Coronary artery (tissue), 2 donors: ENCODE results near the gene PLD4.
"Not testable (repeated sequence)": the region's sequence is repeated elsewhere in the genome, so short reads cannot be mapped to it uniquely, and the experiment has no call there.

ENCODE experiments used
- DNase-seq: peaks from one replicate; pipeline ENCODE4 v3.0.0-alpha.2; 2017; ENCODE audit warnings: low spot score
- H3K27ac ChIP-seq, 2 donors: fragments of 200-600 bp; sonication (generic); one replicate each; pipeline ENCODE4 v1.5.1; 2016 to 2019
- H3K4me3 ChIP-seq: fragments of 200-600 bp; sonication (generic); 2 replicates; pipeline ENCODE4 v1.5.1; 2016; ENCODE audit warnings: mild to moderate bottlenecking, moderate library complexity
- CTCF ChIP-seq: fragments of 200-600 bp; sonication (generic); IDR thresholded peaks from one replicate; pipeline ENCODE4 v1.5.1; 2019; ENCODE audit warnings: antibody characterized with exemption

The PLD4 gene

DNA sequence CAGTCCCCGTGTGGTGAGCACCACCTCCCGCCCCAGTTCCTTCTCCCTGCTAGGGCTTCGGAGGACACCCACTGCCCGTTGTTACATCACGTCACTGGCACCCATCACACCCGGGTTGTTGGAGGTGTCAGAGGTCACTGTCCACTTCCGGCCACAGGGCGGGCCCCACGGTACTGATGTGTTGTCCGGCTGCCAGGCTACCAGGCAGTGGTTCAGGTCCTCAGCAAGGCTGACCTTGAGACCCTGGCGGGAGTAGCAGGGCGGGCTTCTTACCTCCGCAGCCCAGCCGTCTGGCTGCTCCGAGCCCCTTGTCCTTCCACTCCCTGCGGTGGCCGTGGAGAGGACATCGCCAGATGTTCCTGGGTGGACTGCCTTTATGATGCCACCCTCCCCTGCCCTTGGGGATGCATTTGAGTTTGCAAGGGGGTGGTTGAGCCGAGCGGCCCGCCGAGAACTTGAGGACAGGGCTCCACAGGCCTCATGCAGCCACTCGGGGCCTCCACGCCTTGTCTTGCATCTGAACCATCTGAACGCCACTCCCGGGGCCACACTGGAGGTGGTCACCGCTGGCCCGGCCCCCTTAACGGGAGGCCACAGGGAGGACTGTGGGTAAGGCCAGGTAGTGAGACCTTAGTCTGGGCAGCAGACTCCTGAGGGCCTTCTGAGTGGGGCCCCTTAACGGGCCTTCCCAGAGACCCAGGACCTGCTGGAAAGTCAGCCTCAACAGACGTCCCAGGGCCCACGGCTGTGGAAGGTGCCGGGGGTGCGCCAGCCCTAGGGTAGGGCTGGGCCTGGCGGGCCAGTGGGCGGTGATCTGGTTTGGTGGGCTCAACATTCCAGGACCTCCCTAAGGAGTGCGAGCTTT lies 27.1 kb upstream of the PLD4 start:
- Histone ChIP-seq H3K4me3 (no peak overlapping the region), H3K27ac (no peak overlapping the region)
- DNase-seq, result no peak
- no peak for TF ChIP-seq CTCF

DNA sequence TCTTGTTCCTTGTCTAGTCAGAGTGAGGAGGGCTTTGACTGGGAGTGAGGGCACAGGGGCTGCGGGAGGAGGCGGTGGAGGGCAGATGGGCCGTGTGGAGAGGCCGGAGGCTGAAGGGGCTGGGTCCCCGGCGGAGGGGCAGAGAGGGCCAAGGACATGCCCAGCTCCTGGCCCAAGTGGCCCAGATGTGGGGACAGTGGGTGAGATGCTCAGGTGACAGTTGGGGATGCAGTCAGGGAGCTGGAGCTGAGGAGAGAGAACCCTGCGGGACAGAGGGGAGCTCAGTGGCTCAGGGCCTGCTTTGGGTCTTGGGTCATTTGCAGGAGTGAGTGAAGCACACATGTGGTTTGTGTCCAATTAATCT lies 26.5 kb upstream of the PLD4 start:
- no peak for DNase-seq
- Histone ChIP-seq H3K27ac (no peak overlapping the region), H3K4me3 (no peak overlapping the region)
- no peak for TF ChIP-seq CTCF

DNA sequence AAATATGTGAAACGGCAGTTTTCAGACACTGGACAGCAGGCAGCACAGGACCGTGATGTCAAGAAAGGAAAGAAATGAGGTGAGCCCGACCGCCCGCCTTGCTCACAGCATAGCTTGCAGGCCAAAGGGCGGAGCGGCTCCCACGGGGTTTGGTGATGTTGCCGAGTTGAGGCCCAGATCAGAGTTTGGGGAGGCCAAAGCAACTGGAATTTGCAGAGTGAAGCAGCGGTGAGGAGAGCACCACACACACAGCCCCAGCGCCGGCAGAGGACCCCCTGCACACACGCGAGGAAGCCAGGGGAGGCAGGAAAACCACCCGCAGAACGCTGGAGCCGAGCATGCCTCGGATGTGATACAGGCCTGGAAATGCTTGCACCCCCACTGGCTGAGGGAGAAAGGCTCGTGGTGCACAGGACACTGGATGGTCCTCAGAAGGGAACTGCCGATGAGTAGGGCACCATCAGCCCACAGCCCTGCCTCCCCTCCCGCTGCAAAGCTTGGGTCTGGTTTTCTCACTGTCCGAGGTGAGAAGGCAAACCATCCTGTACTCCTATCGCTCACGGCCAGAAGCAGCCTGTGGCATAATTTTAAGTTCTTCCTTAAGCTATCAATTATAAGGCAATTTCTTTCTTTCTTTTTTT lies 25.7 kb upstream of the PLD4 start:
- peak; percentile 58 for DNase-seq
- Histone ChIP-seq H3K4me3 (no peak overlapping the region), H3K27ac (no peak overlapping the region)
- TF ChIP-seq CTCF, result no peak

DNA sequence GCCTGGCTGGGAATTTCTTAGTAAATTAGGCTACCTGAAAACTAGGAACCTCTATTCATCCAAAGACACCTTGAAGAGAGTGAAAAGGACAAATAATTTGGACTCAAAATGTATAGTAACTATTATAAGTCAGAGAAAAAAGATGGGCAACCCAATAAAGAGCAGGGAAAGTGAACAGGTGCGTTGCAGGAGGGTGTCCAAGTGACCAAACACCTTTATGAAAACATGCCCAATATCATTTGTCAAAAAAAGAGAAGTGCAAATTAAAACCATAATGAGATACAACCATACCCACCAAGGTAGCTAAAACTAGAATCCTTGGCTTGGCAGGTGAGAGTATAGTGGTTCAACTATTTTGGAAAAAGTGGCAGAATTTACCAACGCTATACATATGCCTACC lies 24.9 kb upstream of the PLD4 start:
- TF ChIP-seq CTCF, result no peak
- no peak for DNase-seq
- Histone ChIP-seq H3K4me3 (no peak overlapping the region), H3K27ac (no peak overlapping the region)

GRCh38 chr14:104900639-104901512 lies 23.8 kb upstream of the PLD4 start:
- no peak overlapping the region for H3K4me3 ChIP-seq
- TF ChIP-seq CTCF, result no peak
- H3K27ac ChIP-seq, result no peak overlapping the region
- DNase-seq, result no peak

GRCh38 chr14:104903990-104904389 lies 20.7 kb upstream of the PLD4 start:
- H3K27ac ChIP-seq, result no peak overlapping the region
- DNase-seq, result no peak
- H3K4me3 ChIP-seq, result no peak overlapping the region
- no peak for TF ChIP-seq CTCF

DNA sequence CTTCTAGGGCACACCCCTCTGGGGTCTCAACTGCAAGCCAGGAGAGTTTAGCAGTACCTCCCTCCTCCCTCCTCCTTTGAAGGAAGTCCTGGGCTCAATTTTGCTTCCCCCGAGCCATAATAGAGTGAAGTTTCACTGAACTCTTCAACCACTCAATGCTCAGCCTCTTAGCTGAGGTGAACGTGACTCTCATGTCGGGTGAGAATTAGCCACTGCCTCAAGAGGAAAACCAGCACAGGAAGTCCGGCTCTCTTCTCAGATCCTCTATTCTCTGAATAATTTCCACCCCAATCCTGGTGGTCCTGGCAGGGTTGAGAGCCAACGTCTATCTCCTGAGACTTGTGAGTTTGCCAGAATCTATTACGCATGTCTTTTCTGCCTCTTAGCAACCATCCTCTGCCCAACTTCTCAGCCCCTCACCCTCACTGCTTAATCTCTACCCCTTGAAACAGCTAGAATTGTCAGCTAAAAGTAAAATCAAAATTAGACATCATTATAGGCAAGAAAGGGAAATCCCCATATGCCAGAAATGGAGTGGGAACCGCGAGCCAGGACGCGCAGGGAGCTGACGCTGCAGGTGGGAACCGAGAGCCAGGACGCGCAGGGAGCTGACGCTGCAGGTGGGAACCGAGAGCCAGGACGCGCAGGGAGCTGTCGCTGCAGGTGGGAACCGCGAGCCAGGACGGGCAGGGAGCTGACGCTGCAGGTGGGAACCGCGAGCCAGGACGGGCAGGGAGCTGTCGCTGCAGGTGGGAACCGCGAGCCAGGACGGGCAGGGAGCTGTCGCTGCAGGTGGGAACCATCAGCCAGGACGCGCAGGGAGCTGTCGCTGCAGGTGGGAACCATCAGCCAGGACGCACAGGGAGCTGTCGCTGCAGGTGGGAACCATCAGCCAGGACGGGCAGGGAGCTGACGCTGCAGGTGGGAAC lies 19.8 kb upstream of the PLD4 start:
- H3K4me3 ChIP-seq, DNase-seq, H3K27ac ChIP-seq: not testable (repeated sequence)

- not testable (repeated sequence) for H3K4me3 ChIP-seq, DNase-seq, H3K27ac ChIP-seq
These were observed 19.1 kb upstream of the PLD4 start for GRCh38 chr14:104905579-104905933.
